ENCODE measurements around the gene ANKDD1B. TPM values are rescaled to one million over a fixed set of nuclear protein-coding genes. Genes with fewer than 3 reads are reported as not detected.
A peak's percentile ranks its signal among the peaks of the same experiment; 100 is the strongest.
"Not testable (repeated sequence)": the region's sequence is repeated elsewhere in the genome, so short reads cannot be mapped to it uniquely, and the experiment has no call there.

Gene ANKDD1B
- total and polyA plus RNA-seq, 9 of the 15 experiments (the other 6 are each of a cell fraction or from before 2014, with no cell fraction given): 0.04 to 0.29 (median 0.18) TPM; not detected in 1

DNA sequence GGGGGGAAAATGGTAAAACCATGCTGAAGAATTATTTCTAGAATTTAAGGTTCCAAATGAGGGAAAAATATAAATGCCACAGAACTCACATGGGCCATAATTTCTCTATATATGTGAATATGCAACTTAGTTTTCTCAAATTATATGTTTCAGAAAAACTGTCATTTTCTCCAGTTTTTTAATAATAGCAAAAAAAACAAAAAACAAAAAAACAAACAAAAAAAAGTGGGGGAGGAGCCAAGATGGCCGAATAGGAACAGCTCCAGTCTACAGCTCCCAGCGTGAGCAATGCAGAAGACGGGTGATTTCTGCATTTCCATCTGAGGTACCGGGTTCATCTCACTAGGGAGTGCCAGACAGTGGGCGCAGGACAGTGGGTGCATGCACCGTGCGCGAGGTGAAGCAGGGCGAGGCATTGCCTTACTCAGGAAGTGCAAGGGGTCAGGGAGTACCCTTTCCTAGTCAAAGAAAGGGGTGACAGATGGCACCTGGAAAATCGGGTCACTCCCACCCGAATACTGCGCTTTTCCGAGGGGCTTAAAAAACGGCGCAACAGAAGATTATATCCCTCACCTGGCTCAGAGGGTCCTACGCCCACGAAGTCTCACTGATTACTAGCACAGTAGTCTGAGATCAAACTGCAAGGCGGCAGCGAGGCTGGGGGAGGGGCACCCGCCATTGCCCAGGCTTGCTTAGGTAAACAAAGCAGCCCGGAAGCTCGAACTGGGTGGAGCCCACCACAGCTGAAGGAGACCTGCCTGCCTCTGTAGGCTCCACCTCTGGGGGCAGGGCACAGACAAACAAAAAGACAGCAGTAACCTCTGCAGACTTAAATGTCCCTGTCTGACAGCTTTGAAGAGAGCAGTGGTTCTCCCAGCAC lies 84.5 kb downstream of the ANKDD1B start:
- H3K9me3 ChIP-seq (replicated peaks; ENCODE audit: control insufficient read depth, insufficient read depth, low read depth, low read length); H3K27me3 ChIP-seq (ENCODE audit: control insufficient read depth in 2 of 2, insufficient read depth in 2 of 2, low read length in 2 of 2); CTCF ChIA-PET (ENCODE audit: low intra/inter-chr PET ratio); BruUV-seq (replicated peaks); DNase-seq (ENCODE audit: extremely low read depth in 1 of 4, low spot score in 3 of 4); ATAC-seq; H3K9me1 ChIP-seq (ENCODE audit: control insufficient read depth, insufficient read depth, low read length); H3K4me1 ChIP-seq (replicated peaks in 1 of 2; ENCODE audit: control insufficient read depth in 2 of 2, insufficient read depth in 2 of 2, low read length in 2 of 2); H4K20me1 ChIP-seq (replicated peaks; ENCODE audit: control insufficient read depth, insufficient read depth, low read length); FAIRE-seq; in situ Hi-C loops (cut with MboI); intact Hi-C loops (cut with micrococcal nuclease); TF ChIP-seq NR2C1 (tag; IDR thresholded peaks at IDR 0.05): not testable (repeated sequence)
- Histone ChIP-seq H3K36me3 (ENCODE audit: control insufficient read depth, insufficient read depth, low read length) (peaks cover 36% of the 10 kb centered on the region), H3K27ac (ENCODE audit: extremely low read depth, low read depth, low read length) (peak overlapping the region; percentile 67; the same call in 2 of the 3 replicates), H3K4me3 (peak overlapping the region; percentile 33), H3K79me2 (ENCODE audit: control insufficient read depth, insufficient read depth, low read length) (peaks cover 12% of the 10 kb centered on the region; the same call in 2 of the 3 replicates), H3K4me2 (ENCODE audit: insufficient read depth, low read length) (peak overlapping the region; percentile 60), H3K9ac (ENCODE audit: insufficient read depth in 1 of 2, low read depth in 2 of 2, low read length in 2 of 2) (peak overlapping the region in 1 of 2 experiments; percentile 46; a peak in 3 of 4 replicates), H2AFZ (ENCODE audit: low read depth, low read length) (peak overlapping the region; percentile 59)
- POLR2A ChIA-PET: interaction anchor here (0.8 to 4.4 kb wide), 2 partner anchors 14 to 17 kb away, joined by 3 to 17 read pairs; no protein-coding TSS in a partner anchor
- WGBS (ENCODE audit: insufficient coverage, low coverage, missing lambda C conversion rate): 22% methylated on average over 17 of the region's 22 CpGs
- TF ChIP-seq CXXC5 (CRISPR knock-in tag; IDR thresholded peaks at IDR 0.05) (peak; percentile 23; the same call in 1 of the 2 replicates), ELF1 (tag; IDR thresholded peaks at IDR 0.05) (0 out of 2 replicates have a peak, but pooled peaks have one; percentile 24), FOXA3 (CRISPR knock-in tag; conservative IDR thresholded peaks at IDR 0.05 in 1 of 2, IDR thresholded peaks at IDR 0.05 in 1 of 2) (peak; percentile 94 to 95), NR2C1 (IDR thresholded peaks at IDR 0.05) (0 out of 2 replicates have a peak, but pooled peaks have one; percentile 19), TAF7 (tag; IDR thresholded peaks at IDR 0.05) (peak; percentile 59; the same call in 1 of the 2 replicates), HDAC1 (IDR thresholded peaks at IDR 0.05) (0 out of 4 replicates have a peak, but pooled peaks of 1 of the 2 experiments have one; percentile 29), SUPT5H (IDR thresholded peaks at IDR 0.05) (peak; percentile 49; the same call in 1 of the 2 replicates), POLR2A (conservative IDR thresholded peaks at IDR 0.05) (peak; percentile 50), MAZ (CRISPR knock-in tag; conservative IDR thresholded peaks at IDR 0.05 in 1 of 2, IDR thresholded peaks at IDR 0.05 in 1 of 2) (0 out of 4 replicates have a peak, but pooled peaks of 1 of the 2 experiments have one; percentile 25), EP400 (IDR thresholded peaks at IDR 0.05) (peak; percentile 70), FOXK2 (conservative IDR thresholded peaks at IDR 0.05 in 1 of 2, IDR thresholded peaks at IDR 0.05 in 1 of 2; ENCODE audit: low read depth in 2 of 2) (peak; percentile 88), BRD9 (IDR thresholded peaks at IDR 0.05; ENCODE audit: low read depth, partially characterized antibody) (peak; percentile 55), PHF20 (IDR thresholded peaks at IDR 0.05; ENCODE audit: partially characterized antibody) (peak; percentile 40), PHF8 (IDR thresholded peaks at IDR 0.05; ENCODE audit: borderline replicate concordance, low read length) (peak; percentile 18; the same call in 1 of the 2 replicates)
- TF ChIP-seq, protein P1, sequence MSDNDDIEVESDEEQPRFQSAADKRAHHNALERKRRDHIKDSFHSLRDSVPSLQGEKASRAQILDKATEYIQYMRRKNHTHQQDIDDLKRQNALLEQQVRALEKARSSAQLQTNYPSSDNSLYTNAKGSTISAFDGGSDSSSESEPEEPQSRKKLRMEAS (CRISPR knock-in tag; IDR thresholded peaks at IDR 0.05): 0 out of 2 replicates have a peak, but pooled peaks have one; percentile 23
- TF ChIP-seq, protein P2, sequence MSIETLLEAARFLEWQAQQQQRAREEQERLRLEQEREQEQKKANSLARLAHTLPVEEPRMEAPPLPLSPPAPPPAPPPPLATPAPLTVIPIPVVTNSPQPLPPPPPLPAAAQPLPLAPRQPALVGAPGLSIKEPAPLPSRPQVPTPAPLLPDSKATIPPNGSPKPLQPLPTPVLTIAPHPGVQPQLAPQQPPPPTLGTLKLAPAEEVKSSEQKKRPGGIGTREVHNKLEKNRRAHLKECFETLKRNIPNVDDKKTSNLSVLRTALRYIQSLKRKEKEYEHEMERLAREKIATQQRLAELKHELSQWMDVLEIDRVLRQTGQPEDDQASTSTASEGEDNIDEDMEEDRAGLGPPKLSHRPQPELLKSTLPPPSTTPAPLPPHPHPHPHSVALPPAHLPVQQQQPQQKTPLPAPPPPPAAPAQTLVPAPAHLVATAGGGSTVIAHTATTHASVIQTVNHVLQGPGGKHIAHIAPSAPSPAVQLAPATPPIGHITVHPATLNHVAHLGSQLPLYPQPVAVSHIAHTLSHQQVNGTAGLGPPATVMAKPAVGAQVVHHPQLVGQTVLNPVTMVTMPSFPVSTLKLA (conservative IDR thresholded peaks at IDR 0.05): peak; percentile 53 to 73; a peak in 3 of 4 replicates
- TF ChIP-seq, protein P3, sequence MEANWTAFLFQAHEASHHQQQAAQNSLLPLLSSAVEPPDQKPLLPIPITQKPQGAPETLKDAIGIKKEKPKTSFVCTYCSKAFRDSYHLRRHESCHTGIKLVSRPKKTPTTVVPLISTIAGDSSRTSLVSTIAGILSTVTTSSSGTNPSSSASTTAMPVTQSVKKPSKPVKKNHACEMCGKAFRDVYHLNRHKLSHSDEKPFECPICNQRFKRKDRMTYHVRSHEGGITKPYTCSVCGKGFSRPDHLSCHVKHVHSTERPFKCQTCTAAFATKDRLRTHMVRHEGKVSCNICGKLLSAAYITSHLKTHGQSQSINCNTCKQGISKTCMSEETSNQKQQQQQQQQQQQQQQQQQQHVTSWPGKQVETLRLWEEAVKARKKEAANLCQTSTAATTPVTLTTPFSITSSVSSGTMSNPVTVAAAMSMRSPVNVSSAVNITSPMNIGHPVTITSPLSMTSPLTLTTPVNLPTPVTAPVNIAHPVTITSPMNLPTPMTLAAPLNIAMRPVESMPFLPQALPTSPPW (CRISPR knock-in tag; IDR thresholded peaks at IDR 0.05): 0 out of 2 replicates have a peak, but pooled peaks have one; percentile 15

Data from K562 (cell line).